H1 (cell line): ENCODE measurements around the gene ASTN2. TPM values are rescaled to one million over a fixed set of nuclear protein-coding genes. Genes with fewer than 3 reads are reported as not detected.

ENCODE experiments used
- CTCF ChIA-PET: fragments of 300-600 bp; sonication (Branson Sonifier 250); formaldehyde crosslinking; loops from one replicate; lab custom pipeline; 2021; ENCODE audit not compliant: partially characterized antibody; lab: Charles Lee
- POLR2A ChIA-PET: fragments of 300-600 bp; sonication (Branson Sonifier 250); formaldehyde crosslinking; loops from one replicate; lab custom pipeline; 2021; ENCODE audit warnings: inconsistent platforms; ENCODE audit not compliant: partially characterized antibody; lab: Charles Lee
- DNase-seq, 2 experiments: peaks; one replicate each; pipeline versions ENCODE4 v3.0.0 to v3.0.0-alpha.2; 2010 to 2022; ENCODE audit warnings: low spot score in 2 of 2, low read depth in 1 of 2, mixed read lengths in 1 of 2
- FAIRE-seq: peaks from 2 replicates; lab custom pipeline; 2011; peaks lifted over from hg19 to GRCh38; lab: Jason Lieb, UNC
- H2AFZ ChIP-seq: 2 replicates; pipeline ENCODE4 v1.8.1; 2012; ENCODE audit warnings: low read length, inconsistent platforms
- H2AK5ac ChIP-seq: 2 replicates; pipeline ENCODE4 v1.6.1; 2013; ENCODE audit warnings: low read depth, low read length
- H2BK120ac ChIP-seq: replicated peaks from 2 replicates; pipeline ENCODE3; 2013; ENCODE audit warnings: low read depth, low read length, inconsistent platforms
- H2BK12ac ChIP-seq: 2 replicates; pipeline ENCODE4 v1.6.1; 2013; ENCODE audit warnings: low read depth, low read length
- H2BK15ac ChIP-seq: 2 replicates; pipeline ENCODE4 v1.6.1; 2013; ENCODE audit warnings: low read length
- H2BK20ac ChIP-seq: 2 replicates; pipeline ENCODE4 v1.6.1; 2013; ENCODE audit warnings: low read length
- H2BK5ac ChIP-seq: 2 replicates; pipeline ENCODE4 v1.6.1; 2013; ENCODE audit warnings: low read depth, low read length
- H3K14ac ChIP-seq: 2 replicates; pipeline ENCODE4 v1.6.1; 2013; ENCODE audit warnings: inconsistent platforms; ENCODE audit not compliant: insufficient read length
- H3K18ac ChIP-seq: 2 replicates; pipeline ENCODE4 v1.6.1; 2013; ENCODE audit warnings: low read length; ENCODE audit errors: extremely low read depth
- H3K23ac ChIP-seq: 2 replicates; pipeline ENCODE4 v1.6.1; 2013; ENCODE audit warnings: inconsistent platforms; ENCODE audit not compliant: insufficient read length
- H3K23me2 ChIP-seq: 2 replicates; pipeline ENCODE4 v1.6.1; 2013; ENCODE audit warnings: low read depth, low read length
- H3K27ac ChIP-seq: 2 replicates; pipeline ENCODE4 v1.6.1; 2011; ENCODE audit warnings: low read depth, low read length, inconsistent platforms
- H3K27me3 ChIP-seq, 4 experiments: replicated peaks in 1 of 4; 1 replicate in 1 of 4; 2 replicates in 3 of 4; pipeline versions ENCODE4 v1.6.1 to v1.8.1; 2011 to 2013; ENCODE audit warnings: low read length in 3 of 4, mild to moderate bottlenecking in 3 of 4, inconsistent platforms in 2 of 4, mixed read lengths in 2 of 4, moderate library complexity in 1 of 4; ENCODE audit not compliant: control insufficient read depth in 3 of 4, insufficient read depth in 3 of 4; ENCODE audit errors: extremely low read depth in 1 of 4
- H3K36me3 ChIP-seq, 4 experiments: 2 replicates each; pipeline versions ENCODE4 v1.6.1 to v1.8.1; 2011 to 2013; ENCODE audit warnings: mild to moderate bottlenecking in 4 of 4, low read length in 3 of 4, moderate library complexity in 2 of 4, control low read depth in 1 of 4, inconsistent platforms in 1 of 4; ENCODE audit not compliant: insufficient read depth in 4 of 4, control insufficient read depth in 2 of 4
- H3K4ac ChIP-seq: replicated peaks from 2 replicates; pipeline ENCODE3; 2013; ENCODE audit warnings: low read length, low read depth, mixed read lengths, inconsistent platforms; ENCODE audit not compliant: insufficient read length
- H3K4me1 ChIP-seq, 4 experiments: replicated peaks in 1 of 4; 1 replicate in 1 of 4; 2 replicates in 3 of 4; pipeline versions ENCODE4 v1.6.1 to v1.8.1; 2011 to 2013; ENCODE audit warnings: low read length in 3 of 4, inconsistent platforms in 2 of 4, mixed read lengths in 1 of 4; ENCODE audit not compliant: insufficient read depth in 4 of 4, control insufficient read depth in 3 of 4
- H3K4me2 ChIP-seq, 2 experiments: 2 replicates each; pipeline versions ENCODE4 v1.6.1 to v1.8.1; 2011 to 2013; ENCODE audit warnings: low read depth in 2 of 2, low read length in 2 of 2, control low read depth in 1 of 2, inconsistent platforms in 1 of 2, mild to moderate bottlenecking in 1 of 2; ENCODE audit not compliant: insufficient read depth in 1 of 2
- H3K4me3 ChIP-seq, 4 experiments: fragments of 200-600, 300-600 bp in 1 of 4; sonication (generic), shearing (Covaris generic), sonication (Bioruptor Twin) in 1 of 4; 2 replicates each; pipeline versions ENCODE4 v1.5.1 to v1.8.1; 2011 to 2016; ENCODE audit warnings: low read length in 4 of 4, low read depth in 3 of 4, control low read depth in 2 of 4, inconsistent platforms in 2 of 4, mild to moderate bottlenecking in 2 of 4, mixed read lengths in 1 of 4, moderate library complexity in 1 of 4; ENCODE audit not compliant: insufficient read depth in 2 of 4; ENCODE audit errors: extremely low read depth in 1 of 4
- H3K56ac ChIP-seq: replicated peaks from 2 replicates; pipeline ENCODE3; 2013; ENCODE audit warnings: low read depth, mild to moderate bottlenecking, mixed read lengths, low read length, inconsistent platforms; ENCODE audit not compliant: insufficient read length
- H3K79me1 ChIP-seq: 2 replicates; pipeline ENCODE4 v1.6.1; 2013; ENCODE audit warnings: low read depth, low read length, control low read depth
- H3K79me2 ChIP-seq, 2 experiments: 2 replicates each; pipeline versions ENCODE4 v1.6.1 to v1.8.1; 2012 to 2013; ENCODE audit warnings: low read length in 2 of 2, mild to moderate bottlenecking in 2 of 2, inconsistent platforms in 1 of 2; ENCODE audit not compliant: insufficient read depth in 2 of 2, control insufficient read depth in 1 of 2
- H3K9ac ChIP-seq, 4 experiments: replicated peaks in 1 of 4; 1 replicate in 1 of 4; 2 replicates in 3 of 4; pipeline versions ENCODE4 v1.6.1 to v1.8.1; 2011 to 2013; ENCODE audit warnings: low read depth in 3 of 4, low read length in 3 of 4, control low read depth in 2 of 4, mild to moderate bottlenecking in 2 of 4, moderate library complexity in 2 of 4, inconsistent platforms in 1 of 4; ENCODE audit errors: extremely low read depth in 1 of 4
- H3K9me3 ChIP-seq, 2 experiments: 2 replicates each; pipeline versions ENCODE4 v1.6.1 to v1.8.1; 2012 to 2013; ENCODE audit warnings: mild to moderate bottlenecking in 2 of 2, moderate library complexity in 2 of 2, control low read depth in 1 of 2, inconsistent platforms in 1 of 2, low read depth in 1 of 2, low read length in 1 of 2, mixed read lengths in 1 of 2; ENCODE audit not compliant: insufficient read depth in 2 of 2
- H4K20me1 ChIP-seq, 2 experiments: replicated peaks in 1 of 2; 2 replicates each; pipeline versions ENCODE3 to v1.8.1; 2011 to 2013; ENCODE audit warnings: inconsistent platforms in 2 of 2, low read length in 2 of 2, mild to moderate bottlenecking in 1 of 2; ENCODE audit not compliant: insufficient read depth in 2 of 2, control insufficient read depth in 1 of 2
- H4K5ac ChIP-seq: 2 replicates; pipeline ENCODE4 v1.6.1; 2013; ENCODE audit warnings: low read length, low read depth, mixed read lengths, inconsistent platforms; ENCODE audit not compliant: insufficient read length
- H4K8ac ChIP-seq: 2 replicates; pipeline ENCODE4 v1.8.0; 2013; ENCODE audit warnings: mild to moderate bottlenecking, moderate library complexity, low read length, inconsistent platforms; ENCODE audit not compliant: insufficient read depth; ENCODE audit errors: extremely low read depth
- H4K91ac ChIP-seq: replicated peaks from 2 replicates; pipeline ENCODE3; 2013; ENCODE audit warnings: low read length, mixed read lengths, inconsistent platforms; ENCODE audit not compliant: insufficient read length
- CTCF ChIP-seq, 3 experiments: IDR thresholded peaks; 1 replicate in 2 of 3; 2 replicates in 1 of 3; pipeline versions ENCODE4 v1.5.1 to v1.6.1; 2011; ENCODE audit warnings: low read length in 3 of 3, mild to moderate bottlenecking in 3 of 3, inconsistent platforms in 2 of 3, low read depth in 1 of 3, moderate library complexity in 1 of 3; ENCODE audit not compliant: insufficient read depth in 1 of 3; ENCODE audit errors: control extremely low read depth in 1 of 3
- EZH2 ChIP-seq: fragments of 200-600 bp; sonication (generic); IDR thresholded peaks from 2 replicates; pipeline ENCODE4 v1.7.1; 2012; ENCODE audit warnings: low read depth, mild to moderate bottlenecking, moderate library complexity, low read length, inconsistent platforms; ENCODE audit not compliant: severe bottlenecking
- SP2 ChIP-seq: IDR thresholded peaks from 2 replicates; pipeline ENCODE4 v1.6.1; 2012; ENCODE audit warnings: mild to moderate bottlenecking, low read length, inconsistent platforms
- ZNF274 ChIP-seq: IDR thresholded peaks from 2 replicates; pipeline ENCODE4 v1.7.0; 2012; ENCODE audit warnings: low read length, borderline replicate concordance; ENCODE audit errors: extremely low read depth
- WGBS, 2 experiments: shearing (Covaris generic) in 1 of 2; methylation state at CpG; one replicate each; pipeline versions ENCODE4 v1.1.6 to v1.1.7; 2013 to 2015; ENCODE audit warnings: low lambda C conversion rate in 2 of 2, mixed read lengths in 2 of 2, inconsistent platforms in 1 of 2, low coverage in 1 of 2, missing lambda C conversion rate in 1 of 2; ENCODE audit not compliant: insufficient replicate concordance in 2 of 2, insufficient coverage in 1 of 2, insufficient read length in 1 of 2; ENCODE audit errors: extremely low coverage in 1 of 2, missing lambda C conversion rate in 1 of 2; 5-methylcytosine and 5-hydroxymethylcytosine counted together
- polyA plus RNA-seq, 7 experiments: library from polyadenylated mRNA; depleted of rRNA in 3 of 7; stranded (reverse) in 5 of 7; unstranded in 2 of 7; fragments of >200 nt in 5 of 7; fragments of 200-250 nt in 2 of 7; gene quantifications; 1 replicate in 5 of 7; 2 replicates in 1 of 7; 4 replicates in 1 of 7; pipeline versions ENCODE4 v1.2.1 to v1.2.3, GENCODE V29; 2011 to 2013; ENCODE audit warnings: missing spikeins in 2 of 7, mixed read lengths in 2 of 7
- total RNA-seq: library from RNA; stranded (reverse); fragmentation: NEBNext Ultra II Directional; extraction: Animal tissue kit (Norgen Biotek cat#: 25700); gene quantifications from 2 replicates; pipeline ENCODE4 v1.2.1, GENCODE V29; 2021

ASTN2 gene
- total and polyA plus RNA-seq, 2 of the 8 experiments (the other 6 are each of a cell fraction or from before 2014, with no cell fraction given): 8.2 to 13.7 TPM

GRCh38 chr9:116383936-116384335 is 1030.9 kb downstream of the ASTN2 start:
- DNase-seq: no peak
- H3K79me2 ChIP-seq: no peaks in the 10 kb centered on the region
- H3K4me1 ChIP-seq: no peaks in the 10 kb centered on the region
- CTCF ChIA-PET: no interaction called here
- no peak overlapping the region for H3K4me3 ChIP-seq
- no peaks in the 10 kb centered on the region for H3K9me3 ChIP-seq
- H3K36me3 ChIP-seq: peaks cover 0 to 2% (median 0%) of the 10 kb centered on the region in 4 experiments; a peak in 1 of 8 replicates
- WGBS, 2 experiments: 86% methylated on average over 4 of the region's 4 CpGs; no CpG with 5 or more reads in 1 of the 2 experiments
- H3K4me2 ChIP-seq: no peak overlapping the region
- no peak for FAIRE-seq
- no peak overlapping the region for H2BK5ac ChIP-seq
- H3K27me3 ChIP-seq: no peaks in the 10 kb centered on the region
- H3K9ac ChIP-seq: no peak overlapping the region; a peak in 1 of 7 replicates
- no peak overlapping the region for H2BK12ac ChIP-seq
- H3K14ac ChIP-seq: no peak overlapping the region
- no peak overlapping the region for H3K23ac ChIP-seq
- no peak overlapping the region for H3K4ac ChIP-seq
- no peaks in the 10 kb centered on the region for H4K20me1 ChIP-seq
- H3K79me1 ChIP-seq: no peaks in the 10 kb centered on the region
- H3K56ac ChIP-seq: no peak overlapping the region
- H3K18ac ChIP-seq: no peak overlapping the region
- no peaks in the 10 kb centered on the region for H3K23me2 ChIP-seq
- H4K5ac ChIP-seq: no peak overlapping the region
- H2AFZ ChIP-seq: no peak overlapping the region
- POLR2A ChIA-PET: no interaction called here
- no peak overlapping the region for H2BK15ac ChIP-seq
- H2BK120ac ChIP-seq: no peak overlapping the region
- no peak overlapping the region for H2BK20ac ChIP-seq
- H4K91ac ChIP-seq: no peak overlapping the region
- H2AK5ac ChIP-seq: no peak overlapping the region
- no peak overlapping the region for H3K27ac ChIP-seq
- no peak overlapping the region for H4K8ac ChIP-seq
- no peak for TF ChIP-seq ZNF274
- no peak for TF ChIP-seq SP2
- no peak for TF ChIP-seq CTCF (IDR thresholded peaks at IDR 0.05; ENCODE audit: control extremely low read depth in 1 of 3, insufficient read depth in 1 of 3, low read depth in 1 of 3, low read length in 3 of 3)
- no peak for TF ChIP-seq EZH2
